Testis (tissue), 3 donors: ENCODE data around the gene USP1. TPM values are rescaled to one million over a fixed set of nuclear protein-coding genes. Genes with fewer than 3 reads are reported as not detected.

Experiments
- DNase-seq: peaks from one replicate; pipeline ENCODE4 v3.0.0-alpha.2; 2019
- H3K27ac ChIP-seq, 2 donors: fragments of 200-600 bp; sonication (generic); one replicate each; pipeline ENCODE4 v1.5.1; 2019
- H3K27me3 ChIP-seq: fragments of 200-600 bp; sonication (generic); one replicate; pipeline ENCODE4 v1.5.1; 2019
- H3K36me3 ChIP-seq: fragments of 200-600 bp; sonication (generic); one replicate; pipeline ENCODE4 v1.5.1; 2017; ENCODE audit warnings: low read depth; ENCODE audit errors: missing control alignments
- H3K4me1 ChIP-seq: fragments of 200-600 bp; sonication (generic); one replicate; pipeline ENCODE4 v1.5.1; 2019
- H3K4me3 ChIP-seq, 2 donors: fragments of 200-600 bp; sonication (generic); one replicate each; pipeline ENCODE4 v1.5.1; 2017 to 2019
- H3K9me3 ChIP-seq: fragments of 200-600 bp; sonication (generic); one replicate; pipeline ENCODE4 v1.5.1; 2017
- CTCF ChIP-seq, 3 experiments: fragments of 450-650 bp in 2 of 3; fragments of 200-600 bp in 1 of 3; sonication (generic) in 1 of 3; IDR thresholded peaks; one replicate each; pipeline ENCODE4 v1.5.1; 2016 to 2019; ENCODE audit warnings: antibody characterized with exemption in 3 of 3, mild to moderate bottlenecking in 2 of 3, moderate library complexity in 1 of 3
- POLR2A ChIP-seq: fragments of 450-650 bp; IDR thresholded peaks from one replicate; pipeline ENCODE4 v1.6.1; 2017; ENCODE audit warnings: antibody characterized with exemption, mild to moderate bottlenecking, moderate library complexity
- WGBS, 2 donors: methylation state at CpG; one replicate each; pipeline ENCODE4 v1.1.5; 2018; 5-methylcytosine and 5-hydroxymethylcytosine counted together
- intact Hi-C: fragments of 100-400 bp; cut with DNase I; formaldehyde crosslinking; loops from one replicate; pipeline ENCODE4 v1.15.1; 2023; ENCODE audit warnings: low total_unique reads
- polyA plus RNA-seq: library from polyadenylated mRNA; stranded (reverse); fragments of 350-450 nt; fragmentation: Illumina TruSeq; extraction: RNeasy Lipid Tissue Mini Kit (QIAGEN cat#74804); gene quantifications from one replicate; pipeline ENCODE4 v1.2.3, GENCODE V29; 2014; ENCODE audit warnings: low read depth, low replicate concordance; ENCODE audit not compliant: insufficient read depth
- total RNA-seq, 2 donors: library from RNA; depleted of rRNA; stranded (reverse); fragments of >200 nt; gene quantifications; one replicate each; pipeline ENCODE4 v1.2.3, GENCODE V29; 2016

USP1 gene
- total and polyA plus RNA-seq, 3 donors from 2014 or later: 43.5 to 58.1 (median 49.1) TPM

- TF ChIP-seq CTCF (IDR thresholded peaks at IDR 0.05) (no peak), POLR2A (no peak)
- H3K36me3 ChIP-seq: no peaks in the 10 kb centered on the region
- H3K27me3 ChIP-seq: no peaks in the 10 kb centered on the region
- H3K9me3 ChIP-seq: no peaks in the 10 kb centered on the region
- H3K27ac ChIP-seq: peak overlapping the region; percentile 92 to 97
- WGBS, 2 donors: 27 to 31% methylated on average over 31 of the region's 31 CpGs
- H3K4me1 ChIP-seq: peaks cover 8% of the 10 kb centered on the region
- intact Hi-C loops: no loop called here
- DNase-seq: peak; percentile 29
- peak overlapping the region; percentile 84 to 92 for H3K4me3 ChIP-seq
Measured at GRCh38 chr1:62435231-62436038, 1.4 kb upstream of the USP1 start.

- intact Hi-C loops: no loop called here
- Histone ChIP-seq H3K27me3 (no peaks in the 10 kb centered on the region), H3K36me3 (no peaks in the 10 kb centered on the region), H3K27ac (peak overlapping the region; percentile 92 to 97), H3K4me1 (peaks cover 8% of the 10 kb centered on the region), H3K4me3 (peak overlapping the region; percentile 84 to 92), H3K9me3 (no peaks in the 10 kb centered on the region)
- no peak for DNase-seq
- 0 to 1% methylated on average over 18 to 45 of the region's 45 CpGs for WGBS, 2 donors
- no peak for TF ChIP-seq CTCF (IDR thresholded peaks at IDR 0.05)
- peak; percentile 85 for TF ChIP-seq POLR2A
Measured at GRCh38 chr1:62436039-62436465, 797 bp upstream of the USP1 start.

- Histone ChIP-seq H3K27me3 (no peaks in the 10 kb centered on the region), H3K4me3 (peak overlapping the region; percentile 84 to 92), H3K27ac (peak overlapping the region; percentile 92 to 97), H3K4me1 (peaks cover 8% of the 10 kb centered on the region), H3K36me3 (no peaks in the 10 kb centered on the region), H3K9me3 (no peaks in the 10 kb centered on the region)
- DNase-seq: no peak
- WGBS, 2 donors: 0 to 1% methylated on average over 17 to 53 of the region's 68 CpGs
- intact Hi-C loops: no loop called here
- TF ChIP-seq POLR2A (no peak), CTCF (IDR thresholded peaks at IDR 0.05) (no peak)
Measured at GRCh38 chr1:62437273-62437940, 558 bp downstream of the USP1 start.

- H3K27me3 ChIP-seq: no peaks in the 10 kb centered on the region
- H3K9me3 ChIP-seq: no peaks in the 10 kb centered on the region
- no peak for DNase-seq
- H3K4me3 ChIP-seq: peak overlapping the region; percentile 84 to 92
- H3K36me3 ChIP-seq: no peaks in the 10 kb centered on the region
- peaks cover 8% of the 10 kb centered on the region for H3K4me1 ChIP-seq
- intact Hi-C loops: no loop called here
- peak overlapping the region; percentile 92 to 97 for H3K27ac ChIP-seq
- TF ChIP-seq POLR2A (no peak), CTCF (IDR thresholded peaks at IDR 0.05) (no peak)
- 4 to 6% methylated on average over 7 of the region's 7 CpGs for WGBS, 2 donors
Measured at GRCh38 chr1:62438163-62438562, 1.3 kb downstream of the USP1 start.
